Fibroblast of mammary gland (primary cell): ENCODE data around the gene WIZ.

ENCODE experiments used
- DNase-seq: peaks from one replicate; pipeline ENCODE4 v3.0.0-alpha.2; 2010; ENCODE audit warnings: low read depth
- H3K4me3 ChIP-seq: 2 replicates; pipeline ENCODE4 v1.5.1; 2011; ENCODE audit warnings: low read depth, mild to moderate bottlenecking, low read length, moderate library complexity; ENCODE audit not compliant: control insufficient read depth
- TF ChIP-seq, protein P1 (sequence below): conservative IDR thresholded peaks from 2 replicates; pipeline ENCODE4 v1.5.1; 2011; ENCODE audit warnings: low read depth, low read length, inconsistent platforms; ENCODE audit not compliant: control insufficient read depth, insufficient read depth

Gene WIZ

DNA sequence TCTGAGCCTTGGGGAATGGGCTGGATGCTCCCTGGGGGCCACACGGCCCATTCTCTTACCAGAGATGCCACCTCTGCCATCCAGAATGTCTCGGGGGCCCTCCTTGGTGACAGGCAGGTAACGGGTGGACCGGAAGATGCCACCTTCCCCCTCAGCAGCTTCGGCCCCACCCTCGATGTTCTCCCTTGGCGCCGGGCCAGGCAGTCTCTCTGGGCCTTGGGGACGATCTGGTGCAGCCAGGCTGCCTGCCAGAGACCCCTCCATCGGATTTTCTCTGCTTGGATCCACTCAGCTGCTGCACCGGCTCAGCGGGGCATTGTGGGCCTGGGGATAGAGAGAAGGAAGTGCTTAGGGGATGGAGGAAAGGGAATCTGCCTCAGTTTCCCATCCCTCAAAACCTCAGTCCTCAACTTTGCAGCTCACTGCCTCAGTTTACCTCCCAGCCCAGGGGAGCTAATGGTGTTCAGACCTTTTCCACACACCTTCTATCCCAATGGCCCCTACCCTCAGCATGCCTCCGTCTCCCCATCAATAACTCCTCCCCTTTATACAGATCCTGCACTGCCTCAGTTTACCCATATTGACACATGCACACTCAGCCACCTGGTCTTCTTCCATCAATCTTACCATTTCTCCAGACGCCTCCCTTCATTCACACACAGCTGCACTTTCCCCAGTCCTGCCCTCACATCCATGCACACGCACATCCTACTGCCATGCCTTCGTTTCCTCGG, 1.5 kb downstream of the WIZ start:
- H3K4me3 ChIP-seq: no peak overlapping the region
- DNase-seq: no peak
- TF ChIP-seq, protein P1, sequence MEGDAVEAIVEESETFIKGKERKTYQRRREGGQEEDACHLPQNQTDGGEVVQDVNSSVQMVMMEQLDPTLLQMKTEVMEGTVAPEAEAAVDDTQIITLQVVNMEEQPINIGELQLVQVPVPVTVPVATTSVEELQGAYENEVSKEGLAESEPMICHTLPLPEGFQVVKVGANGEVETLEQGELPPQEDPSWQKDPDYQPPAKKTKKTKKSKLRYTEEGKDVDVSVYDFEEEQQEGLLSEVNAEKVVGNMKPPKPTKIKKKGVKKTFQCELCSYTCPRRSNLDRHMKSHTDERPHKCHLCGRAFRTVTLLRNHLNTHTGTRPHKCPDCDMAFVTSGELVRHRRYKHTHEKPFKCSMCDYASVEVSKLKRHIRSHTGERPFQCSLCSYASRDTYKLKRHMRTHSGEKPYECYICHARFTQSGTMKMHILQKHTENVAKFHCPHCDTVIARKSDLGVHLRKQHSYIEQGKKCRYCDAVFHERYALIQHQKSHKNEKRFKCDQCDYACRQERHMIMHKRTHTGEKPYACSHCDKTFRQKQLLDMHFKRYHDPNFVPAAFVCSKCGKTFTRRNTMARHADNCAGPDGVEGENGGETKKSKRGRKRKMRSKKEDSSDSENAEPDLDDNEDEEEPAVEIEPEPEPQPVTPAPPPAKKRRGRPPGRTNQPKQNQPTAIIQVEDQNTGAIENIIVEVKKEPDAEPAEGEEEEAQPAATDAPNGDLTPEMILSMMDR: no peak

DNA sequence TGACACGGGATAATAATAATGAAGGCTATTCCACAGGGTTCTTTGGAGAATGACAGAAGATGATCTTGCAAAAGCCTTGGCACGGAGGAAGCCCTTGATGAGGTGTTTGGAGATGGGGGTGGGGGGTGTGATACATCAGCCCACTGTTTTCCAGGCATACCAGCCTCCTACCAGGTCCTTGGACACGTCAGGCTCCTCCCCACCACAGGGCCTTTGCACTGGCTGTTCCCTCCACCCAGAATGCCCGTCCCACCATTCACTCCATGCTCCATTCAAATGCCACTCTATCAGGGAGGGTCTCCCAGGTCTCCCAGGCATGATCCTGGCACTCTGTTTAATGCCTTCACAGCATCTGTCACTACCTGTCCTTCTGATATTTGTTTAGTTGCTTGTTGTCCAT, 2.7 kb downstream of the WIZ start:
- no peak for DNase-seq
- TF ChIP-seq, protein P1: no peak
- no peak overlapping the region for H3K4me3 ChIP-seq

DNA sequence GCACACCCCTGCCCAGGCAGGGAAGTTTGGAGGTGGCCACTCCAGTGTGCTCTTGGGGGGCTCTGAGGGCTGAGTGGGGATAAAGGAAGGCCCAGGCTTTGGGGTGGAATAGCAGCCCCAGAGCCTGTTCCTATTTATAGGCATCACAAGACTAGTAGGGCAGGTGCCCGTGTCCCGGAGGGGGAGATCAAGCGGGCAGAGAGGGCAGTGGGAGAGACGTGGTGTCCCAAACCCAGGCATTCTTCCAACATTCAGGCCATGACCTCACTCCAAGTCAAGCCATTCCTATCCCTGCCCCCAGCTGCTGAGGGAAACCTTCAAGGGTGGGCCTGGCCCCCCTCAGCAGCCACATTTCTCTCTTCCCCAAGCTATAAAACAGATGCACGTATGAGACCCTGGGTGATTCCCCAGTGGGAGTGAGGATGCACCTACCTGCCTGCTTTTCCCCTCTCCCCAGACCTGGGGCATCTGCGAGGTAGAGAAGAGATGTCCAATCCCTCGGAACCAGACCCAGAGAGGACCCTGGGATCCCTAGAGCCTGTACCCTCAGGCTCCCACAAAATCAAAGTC, 3.9 kb downstream of the WIZ start:
- DNase-seq: no peak

DNA sequence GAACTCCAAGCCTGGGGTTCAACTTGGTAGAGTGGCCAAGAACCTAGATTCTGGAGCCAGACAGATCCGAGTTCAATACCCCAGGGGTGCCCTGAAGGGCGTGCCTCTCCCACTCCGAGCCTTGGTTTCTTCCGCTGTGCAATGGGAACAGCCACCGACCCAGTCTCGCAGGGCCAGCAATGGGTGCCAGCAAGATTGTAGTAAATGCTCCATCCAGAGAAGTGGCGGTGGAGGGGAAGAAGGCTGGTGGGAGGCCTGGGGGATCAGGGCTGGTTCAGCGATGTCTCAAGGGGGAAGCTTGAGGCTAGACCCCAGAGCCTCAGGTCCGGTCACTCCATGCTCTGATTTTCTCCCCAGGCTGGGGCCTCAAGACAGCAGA, 4.5 kb downstream of the WIZ start:
- no peak overlapping the region for H3K4me3 ChIP-seq
- TF ChIP-seq, protein P1: no peak
- DNase-seq: no peak

More for the DNA sequence above, 3.9 kb downstream of the WIZ start:
- TF ChIP-seq, protein P1: no peak
- no peak overlapping the region for H3K4me3 ChIP-seq

DNA sequence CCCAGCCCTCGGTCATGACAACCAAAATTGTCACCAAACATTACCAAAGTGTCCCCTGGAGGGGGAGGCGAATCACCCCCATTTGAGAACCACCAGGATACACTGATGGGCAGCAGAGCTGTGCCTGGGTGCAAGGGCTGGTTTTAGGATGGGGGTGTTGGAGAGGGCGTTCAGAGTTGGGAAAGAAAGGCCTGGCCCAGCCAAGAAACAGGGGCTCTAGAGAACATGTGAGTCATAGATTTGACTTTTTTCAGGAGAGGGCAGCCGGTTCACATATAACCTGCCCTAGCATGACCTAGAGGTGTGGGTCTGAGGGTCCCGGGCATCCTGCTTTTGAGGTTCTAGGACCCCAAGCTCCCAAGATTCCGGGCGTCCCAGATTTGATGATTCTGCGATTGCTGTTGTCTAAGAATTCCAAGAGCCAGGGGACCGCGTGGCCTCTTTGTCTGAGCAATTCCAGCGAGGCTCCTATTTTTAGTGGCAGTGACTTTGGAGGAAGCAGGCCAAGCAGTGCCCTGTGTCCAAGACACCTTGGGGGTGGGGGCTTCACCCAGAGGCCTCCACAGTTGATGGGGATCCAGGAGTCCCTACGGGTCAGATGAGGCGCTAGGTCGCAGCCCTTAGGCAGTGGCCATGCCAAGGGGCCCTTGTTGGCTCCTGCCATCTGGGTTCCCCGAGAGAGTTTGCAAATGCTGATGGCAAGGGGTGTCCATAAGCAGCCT, 5.1 kb downstream of the WIZ start:
- no peak for DNase-seq
- no peak overlapping the region for H3K4me3 ChIP-seq
- TF ChIP-seq, protein P1: no peak

DNA sequence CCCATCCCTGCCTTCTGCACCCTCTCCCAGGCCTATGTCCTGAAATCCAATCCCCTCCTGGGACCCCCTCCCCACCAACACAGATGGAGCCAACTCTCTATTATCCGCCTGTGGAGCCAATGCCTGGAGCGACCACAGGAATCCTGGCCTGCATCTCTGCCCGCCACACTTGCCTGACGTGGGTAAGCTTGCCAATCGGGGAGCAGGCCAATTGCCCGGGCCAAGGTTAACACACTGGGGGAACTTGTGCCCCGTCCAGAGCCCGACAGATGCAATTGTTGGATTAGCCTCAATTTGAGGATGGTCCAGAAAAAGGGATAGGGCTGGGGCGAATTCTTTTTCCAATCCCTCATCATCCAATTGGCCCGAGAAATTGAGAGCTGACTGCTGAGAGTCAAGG, 5.9 kb downstream of the WIZ start:
- TF ChIP-seq, protein P1: no peak
- no peak overlapping the region for H3K4me3 ChIP-seq
- no peak for DNase-seq
